B cell (primary cell): ENCODE measurements around the gene ESRRB. TPM values are rescaled to one million over a fixed set of nuclear protein-coding genes. Genes with fewer than 3 reads are reported as not detected.

ENCODE experiments used
- ATAC-seq: fragments of 200-7000 bp; cut with Tn5 transposase; one replicate; pipeline ENCODE4 v1.10.0; 2021; ENCODE audit warnings: low read depth, mild to moderate bottlenecking, moderate number of reproducible peaks, moderate library complexity
- CTCF ChIA-PET: fragments of 350-600 bp; sonication (Branson Sonifier 250); formaldehyde crosslinking; loops from one replicate; lab custom pipeline; 2021; ENCODE audit warnings: antibody characterized with exemption, inconsistent platforms; lab: Charles Lee
- POLR2A ChIA-PET: fragments of 350-600 bp; sonication (Branson Sonifier 250); formaldehyde crosslinking; loops from one replicate; lab custom pipeline; 2021; ENCODE audit warnings: antibody characterized with exemption; lab: Charles Lee
- DNase-seq: peaks from one replicate; pipeline ENCODE4 v3.0.0; 2013
- H2AFZ ChIP-seq: 2 replicates; pipeline ENCODE4 v1.6.1; 2012; ENCODE audit warnings: mild to moderate bottlenecking, low read depth, low read length; ENCODE audit not compliant: insufficient read depth, poor library complexity, severe bottlenecking
- H3K27ac ChIP-seq, 2 donors: 1 replicate in 1 of 2; 2 replicates in 1 of 2; pipeline ENCODE4 v1.5.1; 2012 to 2013; ENCODE audit warnings: low read length in 2 of 2, mild to moderate bottlenecking in 2 of 2, moderate library complexity in 1 of 2
- H3K27me3 ChIP-seq, 4 experiments: fragments of 200-600 bp in 1 of 4; sonication (generic) in 1 of 4; replicated peaks in 1 of 4; 1 replicate in 2 of 4; 2 replicates in 2 of 4; pipeline versions ENCODE4 v1.6.1 to v1.7.0; 2013 to 2016; ENCODE audit warnings: low read length in 3 of 4, mild to moderate bottlenecking in 2 of 4, mixed read lengths in 1 of 4, moderate library complexity in 1 of 4; ENCODE audit not compliant: insufficient read depth in 4 of 4, control insufficient read depth in 3 of 4; ENCODE audit errors: control extremely low read depth in 1 of 4
- H3K36me3 ChIP-seq, 2 experiments: replicated peaks in 1 of 2; 1 replicate in 1 of 2; 2 replicates in 1 of 2; pipeline versions ENCODE4 v1.6.1 to v1.7.1; 2013; ENCODE audit warnings: low read length in 1 of 2; ENCODE audit not compliant: insufficient read depth in 2 of 2, control insufficient read depth in 1 of 2; ENCODE audit errors: control extremely low read depth in 1 of 2, extremely low read depth in 1 of 2
- H3K4me1 ChIP-seq, 2 donors: fragments of 200-600 bp in 1 of 2; sonication (generic) in 1 of 2; 1 replicate in 1 of 2; 2 replicates in 1 of 2; pipeline versions ENCODE4 v1.5.1 to v1.6.1; 2013 to 2017; ENCODE audit warnings: low read length in 2 of 2; ENCODE audit not compliant: control insufficient read depth in 2 of 2, insufficient read depth in 2 of 2
- H3K4me2 ChIP-seq: replicated peaks from 2 replicates; pipeline ENCODE3; 2012; ENCODE audit warnings: mild to moderate bottlenecking, low read depth, low read length; ENCODE audit not compliant: poor library complexity, severe bottlenecking
- H3K4me3 ChIP-seq, 5 experiments: fragments of 200-600 bp in 1 of 5; sonication (generic) in 1 of 5; 1 replicate in 3 of 5; 2 replicates in 2 of 5; pipeline versions ENCODE4 v1.5.1 to v1.7.0; 2011 to 2016; ENCODE audit warnings: low read length in 4 of 5, mild to moderate bottlenecking in 4 of 5, low read depth in 2 of 5, control low read depth in 1 of 5, moderate library complexity in 1 of 5; ENCODE audit not compliant: insufficient read depth in 1 of 5; ENCODE audit errors: control extremely low read depth in 1 of 5, extremely low read depth in 1 of 5
- H3K79me2 ChIP-seq: fragments of 200-600 bp; sonication (generic); one replicate; pipeline ENCODE4 v1.6.0; 2016; ENCODE audit warnings: low read length; ENCODE audit not compliant: control insufficient read depth, insufficient read depth
- H3K9ac ChIP-seq: fragments of 200-600 bp; sonication (generic); 2 replicates; pipeline ENCODE4 v1.6.1; 2017; ENCODE audit warnings: mild to moderate bottlenecking, low read length, moderate library complexity
- H3K9me3 ChIP-seq, 3 donors: one replicate each; pipeline versions ENCODE4 v1.6.1 to v1.7.1; 2013; ENCODE audit warnings: low read length in 2 of 3; ENCODE audit not compliant: control insufficient read depth in 2 of 3, insufficient read depth in 1 of 3; ENCODE audit errors: control extremely low read depth in 1 of 3
- H4K20me1 ChIP-seq: 2 replicates; pipeline ENCODE4 v1.6.0; 2012; ENCODE audit warnings: mild to moderate bottlenecking, low read length; ENCODE audit not compliant: insufficient read depth, control insufficient read depth, poor library complexity, severe bottlenecking
- H3K27ac Mint-ChIP-seq: one replicate; pipeline ENCODE4 v1.8.0; 2021; ENCODE audit warnings: mixed read lengths
- H3K27me3 Mint-ChIP-seq: one replicate; pipeline ENCODE4 v1.8.0; 2021; ENCODE audit warnings: mixed read lengths
- H3K4me1 Mint-ChIP-seq: one replicate; pipeline ENCODE4 v1.8.0; 2021; ENCODE audit warnings: mixed read lengths
- H3K4me3 Mint-ChIP-seq: one replicate; pipeline ENCODE4 v1.8.0; 2021; ENCODE audit warnings: mixed read lengths
- H3K9me3 Mint-ChIP-seq: one replicate; pipeline ENCODE4 v1.8.0; 2022; ENCODE audit warnings: mixed read lengths; ENCODE audit not compliant: insufficient read depth
- EZH2 ChIP-seq: IDR thresholded peaks from 2 replicates; pipeline ENCODE4 v1.6.1; 2012; ENCODE audit warnings: borderline replicate concordance, low read depth, mild to moderate bottlenecking, moderate library complexity, low read length; ENCODE audit not compliant: insufficient read depth, poor library complexity, severe bottlenecking
- WGBS: methylation state at CpG from one replicate; pipeline ENCODE4 v1.1.5; 2013; ENCODE audit warnings: missing lambda C conversion rate; ENCODE audit not compliant: insufficient coverage; 5-methylcytosine and 5-hydroxymethylcytosine counted together
- intact Hi-C: fragments of 100-400 bp; cut with micrococcal nuclease; formaldehyde crosslinking; loops from one replicate; pipeline ENCODE4 v1.10.0; 2022
- polyA plus RNA-seq: library from polyadenylated mRNA; depleted of rRNA; stranded (reverse); fragments of >200 nt; gene quantifications from 2 replicates; pipeline ENCODE4 v1.2.3, GENCODE V29; 2012
- total RNA-seq, 2 donors: library from RNA; stranded (reverse); fragments of 120-200 nt in 1 of 2; gene quantifications; 1 replicate in 1 of 2; 2 replicates in 1 of 2; pipeline versions ENCODE4 v1.2.3 to v1.2.4, GENCODE V29; 2013 to 2022
- TF ChIP-seq, protein P1 (sequence below): fragments of 200-600 bp; IDR thresholded peaks from one replicate; pipeline ENCODE4 v1.8.0; 2022; ENCODE audit warnings: antibody characterized with exemption, mild to moderate bottlenecking

Gene ESRRB
- total and polyA plus RNA-seq, 2 donors (not counting 1 experiment from before 2014, with no cell fraction given): 0.13 TPM; not detected in 1

- 5% methylated on average over 77 of the region's 80 CpGs for WGBS
- H3K27me3 Mint-ChIP-seq: peaks cover 58% of the 10 kb centered on the region
- no peak overlapping the region for H3K27ac Mint-ChIP-seq
- intact Hi-C loops: no loop called here
- Histone ChIP-seq H3K4me2 (no peak overlapping the region), H3K4me1 (no peaks in the 10 kb centered on the region), H3K36me3 (no peaks in the 10 kb centered on the region), H3K79me2 (no peaks in the 10 kb centered on the region), H3K27ac (no peak overlapping the region), H4K20me1 (no peaks in the 10 kb centered on the region), H3K4me3 (no peak overlapping the region), H2AFZ (no peak overlapping the region), H3K27me3 (peaks cover 0 to 57% (median 15%) of the 10 kb centered on the region in 4 experiments), H3K9me3 (no peaks in the 10 kb centered on the region), H3K9ac (no peak overlapping the region)
- H3K4me3 Mint-ChIP-seq: no peak overlapping the region
- peaks cover 2% of the 10 kb centered on the region for H3K4me1 Mint-ChIP-seq
- POLR2A ChIA-PET: no interaction called here
- ATAC-seq (no peak), DNase-seq (no peak)
- H3K9me3 Mint-ChIP-seq: no peaks in the 10 kb centered on the region
- no peak for TF ChIP-seq EZH2
- TF ChIP-seq, protein P1, sequence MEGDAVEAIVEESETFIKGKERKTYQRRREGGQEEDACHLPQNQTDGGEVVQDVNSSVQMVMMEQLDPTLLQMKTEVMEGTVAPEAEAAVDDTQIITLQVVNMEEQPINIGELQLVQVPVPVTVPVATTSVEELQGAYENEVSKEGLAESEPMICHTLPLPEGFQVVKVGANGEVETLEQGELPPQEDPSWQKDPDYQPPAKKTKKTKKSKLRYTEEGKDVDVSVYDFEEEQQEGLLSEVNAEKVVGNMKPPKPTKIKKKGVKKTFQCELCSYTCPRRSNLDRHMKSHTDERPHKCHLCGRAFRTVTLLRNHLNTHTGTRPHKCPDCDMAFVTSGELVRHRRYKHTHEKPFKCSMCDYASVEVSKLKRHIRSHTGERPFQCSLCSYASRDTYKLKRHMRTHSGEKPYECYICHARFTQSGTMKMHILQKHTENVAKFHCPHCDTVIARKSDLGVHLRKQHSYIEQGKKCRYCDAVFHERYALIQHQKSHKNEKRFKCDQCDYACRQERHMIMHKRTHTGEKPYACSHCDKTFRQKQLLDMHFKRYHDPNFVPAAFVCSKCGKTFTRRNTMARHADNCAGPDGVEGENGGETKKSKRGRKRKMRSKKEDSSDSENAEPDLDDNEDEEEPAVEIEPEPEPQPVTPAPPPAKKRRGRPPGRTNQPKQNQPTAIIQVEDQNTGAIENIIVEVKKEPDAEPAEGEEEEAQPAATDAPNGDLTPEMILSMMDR: no peak
- CTCF ChIA-PET: interaction anchor here (1.7 kb wide), 1 partner anchor 11 kb away, joined by 6 read pairs; no protein-coding TSS in a partner anchor
These were observed 1.2 kb downstream of the ESRRB start for GRCh38 chr14:76376878-76377734.

DNA sequence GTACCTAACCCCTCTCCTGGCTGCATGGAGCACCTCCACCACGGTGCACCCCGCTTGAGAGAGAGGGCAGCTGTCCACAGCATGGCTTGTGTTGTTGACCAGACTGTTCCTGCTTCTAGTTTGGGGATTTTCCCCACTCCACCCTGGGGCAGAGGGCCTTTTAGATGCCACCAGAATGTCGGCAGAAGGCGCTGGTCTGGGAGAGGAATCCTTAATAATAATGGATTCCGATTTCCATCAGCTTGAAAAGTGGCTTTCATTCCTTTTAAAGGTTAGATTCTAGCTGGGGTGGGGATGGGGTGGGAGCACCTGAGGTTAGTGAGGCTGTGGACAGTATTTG is 1.8 kb downstream of the ESRRB start:
- intact Hi-C loops: no loop called here
- no peak overlapping the region for H3K4me3 ChIP-seq
- Mint-ChIP-seq H3K27me3 (peaks cover 63% of the 10 kb centered on the region), H3K4me3 (no peak overlapping the region), H3K9me3 (no peaks in the 10 kb centered on the region), H3K27ac (no peak overlapping the region), H3K4me1 (peaks cover 2% of the 10 kb centered on the region)
- H3K4me1 ChIP-seq: no peaks in the 10 kb centered on the region
- H3K9ac ChIP-seq: no peak overlapping the region
- no peak for TF ChIP-seq EZH2
- TF ChIP-seq, protein P1: no peak
- H3K9me3 ChIP-seq: no peaks in the 10 kb centered on the region
- H3K27ac ChIP-seq: no peak overlapping the region
- POLR2A ChIA-PET: no interaction called here
- 27% methylated on average over 5 of the region's 5 CpGs for WGBS
- H4K20me1 ChIP-seq: no peaks in the 10 kb centered on the region
- H3K27me3 ChIP-seq: peaks cover 0 to 58% (median 15%) of the 10 kb centered on the region in 4 experiments
- no peak for ATAC-seq
- H3K4me2 ChIP-seq: no peak overlapping the region
- no peak overlapping the region for H2AFZ ChIP-seq
- CTCF ChIA-PET: interaction anchor here (1.7 kb wide), 1 partner anchor 11 kb away, joined by 6 read pairs; no protein-coding TSS in a partner anchor
- DNase-seq: no peak
- no peaks in the 10 kb centered on the region for H3K36me3 ChIP-seq
- no peaks in the 10 kb centered on the region for H3K79me2 ChIP-seq
